ENCODE measurements around the gene CDC73. TPM values are rescaled to one million over a fixed set of nuclear protein-coding genes. Genes with fewer than 3 reads are reported as not detected.

The CDC73 gene
- total and polyA plus RNA-seq, 9 of the 15 experiments (the other 6 are each of a cell fraction or from before 2014, with no cell fraction given), result 19.0 to 61.7 (median 30.1) TPM

DNA sequence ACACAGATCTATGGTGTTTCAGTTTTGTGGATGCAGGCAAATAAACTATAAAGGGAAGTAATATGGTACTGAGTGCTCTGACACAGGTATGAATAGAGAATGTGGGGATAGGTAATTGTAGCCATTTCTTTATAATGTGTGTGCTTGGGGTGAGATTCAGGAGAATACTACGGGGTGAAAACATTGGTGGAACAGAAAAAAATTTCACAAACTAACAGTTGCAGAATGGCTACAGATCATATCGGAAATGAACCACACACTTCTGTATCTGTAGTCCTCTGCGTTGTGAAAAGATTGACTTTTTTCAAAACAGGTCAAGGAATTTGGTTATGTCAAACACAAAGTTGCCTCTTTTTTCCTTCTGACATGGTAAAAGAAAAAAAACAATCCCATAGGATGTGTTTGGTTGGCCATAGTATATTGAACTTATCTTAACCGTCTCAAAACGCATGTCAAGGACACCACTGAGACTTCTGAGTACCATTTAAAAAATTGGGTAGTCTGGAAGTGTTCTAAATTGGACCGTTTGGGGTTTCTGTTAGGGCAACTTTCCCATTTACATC is 1.1 kb upstream of the CDC73 start (continued):
- TF ChIP-seq JUN (IDR thresholded peaks at IDR 0.05; ENCODE audit: borderline replicate concordance, low read depth, low read length) (no peak), JUN (CRISPR knock-in tag; IDR thresholded peaks at IDR 0.05; ENCODE audit: borderline replicate concordance) (no peak), MYBL2 (IDR thresholded peaks at IDR 0.05; ENCODE audit: low read depth) (peak; percentile 57; the same call in 1 of the 2 replicates), MYBL2 (CRISPR knock-in tag; IDR thresholded peaks at IDR 0.05; ENCODE audit: borderline replicate concordance) (no peak), KAT8 (IDR thresholded peaks at IDR 0.05; ENCODE audit: low read depth) (no peak), ZNF239 (CRISPR knock-in tag; IDR thresholded peaks at IDR 0.05) (peak; percentile 24; the same call in 1 of the 2 replicates), MEIS2 (IDR thresholded peaks at IDR 0.05; ENCODE audit: partially characterized antibody) (peak; percentile 4), ARID1B (IDR thresholded peaks at IDR 0.05) (0 out of 2 replicates have a peak, but pooled peaks have one; percentile 12), ZNF347 (CRISPR knock-in tag; IDR thresholded peaks at IDR 0.05; ENCODE audit: low read depth) (0 out of 2 replicates have a peak, but pooled peaks have one; percentile 8)

GRCh38 chr1:193123751-193124150 is 1.9 kb downstream of the CDC73 start:
- TF ChIP-seq, protein P1, sequence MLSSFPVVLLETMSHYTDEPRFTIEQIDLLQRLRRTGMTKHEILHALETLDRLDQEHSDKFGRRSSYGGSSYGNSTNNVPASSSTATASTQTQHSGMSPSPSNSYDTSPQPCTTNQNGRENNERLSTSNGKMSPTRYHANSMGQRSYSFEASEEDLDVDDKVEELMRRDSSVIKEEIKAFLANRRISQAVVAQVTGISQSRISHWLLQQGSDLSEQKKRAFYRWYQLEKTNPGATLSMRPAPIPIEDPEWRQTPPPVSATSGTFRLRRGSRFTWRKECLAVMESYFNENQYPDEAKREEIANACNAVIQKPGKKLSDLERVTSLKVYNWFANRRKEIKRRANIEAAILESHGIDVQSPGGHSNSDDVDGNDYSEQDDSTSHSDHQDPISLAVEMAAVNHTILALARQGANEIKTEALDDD (IDR thresholded peaks at IDR 0.05), result 0 out of 2 replicates have a peak, but pooled peaks have one; percentile 16
- TF ChIP-seq SMARCE1 (IDR thresholded peaks at IDR 0.05), result no peak
- TF ChIP-seq ZNF24 (IDR thresholded peaks at IDR 0.05), result peak; percentile 75
- 0 out of 2 replicates have a peak, but pooled peaks have one; percentile 6 for TF ChIP-seq EP400 (IDR thresholded peaks at IDR 0.05)
- FAIRE-seq (no peak), DNase-seq (ENCODE audit: extremely low read depth in 1 of 4, low spot score in 3 of 4) (no peak), ATAC-seq (no peak)
- Histone ChIP-seq H3K9ac (ENCODE audit: insufficient read depth in 1 of 2, low read depth in 2 of 2, low read length in 2 of 2) (peak overlapping the region in 1 of 2 experiments; percentile 94; a peak in 2 of 4 replicates), H2AFZ (ENCODE audit: low read depth, low read length) (no peak overlapping the region), H3K4me1 (replicated peaks in 1 of 2; ENCODE audit: control insufficient read depth in 2 of 2, insufficient read depth in 2 of 2, low read length in 2 of 2) (peaks cover 12 to 15% of the 10 kb centered on the region in 2 experiments; a peak in 4 of 5 replicates), H3K27me3 (ENCODE audit: control insufficient read depth in 2 of 2, insufficient read depth in 2 of 2, low read length in 2 of 2) (no peaks in the 10 kb centered on the region), H3K4me3 (peak overlapping the region; percentile 65), H3K36me3 (ENCODE audit: control insufficient read depth, insufficient read depth, low read length) (peaks cover 45% of the 10 kb centered on the region), H3K27ac (ENCODE audit: extremely low read depth, low read depth, low read length) (no peak overlapping the region), H3K4me2 (ENCODE audit: insufficient read depth, low read length) (peak overlapping the region; percentile 98), H3K79me2 (ENCODE audit: control insufficient read depth, insufficient read depth, low read length) (peaks cover 82% of the 10 kb centered on the region), H3K9me1 (ENCODE audit: control insufficient read depth, insufficient read depth, low read length) (no peaks in the 10 kb centered on the region), H3K9me3 (replicated peaks; ENCODE audit: control insufficient read depth, insufficient read depth, low read depth, low read length) (no peaks in the 10 kb centered on the region), H4K20me1 (replicated peaks; ENCODE audit: control insufficient read depth, insufficient read depth, low read length) (peaks cover 4% of the 10 kb centered on the region)
- intact Hi-C loops (cut with micrococcal nuclease) (loop anchor here (2.0 kb wide), 2 partner anchors 53 to 317 kb away; no protein-coding TSS in a partner anchor), in situ Hi-C loops (cut with MboI) (no loop called here)
- POLR2A ChIA-PET, result interaction anchor here (0.6 to 1.9 kb wide), 3 partner anchors 10 to 65 kb away, joined by 3 to 8 read pairs (median 6); partner anchors contain the start of genes RO60 and UCHL5
- CTCF ChIA-PET (ENCODE audit: low intra/inter-chr PET ratio), result no interaction called here
- no TSS peak for BruUV-seq (replicated peaks)
